Loucy (cell line): ENCODE measurements around the gene CC2D2A.

Source experiments
- EZH2phosphoT487 ChIP-seq: fragments of 200-600 bp; IDR thresholded peaks from 2 replicates; pipeline ENCODE4 v1.6.1; 2018; ENCODE audit warnings: antibody characterized with exemption, mild to moderate bottlenecking, moderate library complexity, borderline replicate concordance
- TF ChIP-seq, protein P1 (sequence below): fragments of 200-600 bp; sonication (generic); conservative IDR thresholded peaks from 2 replicates; pipeline ENCODE4 v1.5.1; 2014; ENCODE audit warnings: mild to moderate bottlenecking, antibody characterized with exemption, low read length

DNA sequence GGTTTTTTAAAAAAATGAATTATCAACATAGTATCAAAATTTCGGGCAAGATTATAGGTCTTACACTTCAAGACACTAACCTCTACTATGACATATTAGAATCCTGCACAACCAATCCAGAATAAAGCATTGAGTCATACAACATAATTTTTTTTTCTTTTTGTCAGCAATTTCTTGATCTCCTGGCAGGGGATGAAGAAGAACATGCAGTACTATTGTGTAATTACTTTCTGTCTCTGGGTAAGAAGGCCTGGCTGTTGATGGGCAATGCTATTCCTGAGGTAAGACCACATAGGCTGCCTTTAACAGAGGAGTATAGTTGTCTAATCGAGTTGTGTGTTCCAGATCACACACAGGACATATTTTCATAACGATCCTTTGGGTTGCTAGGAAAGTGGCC, 118.0 kb downstream of the CC2D2A start:
- TF ChIP-seq, protein P1, sequence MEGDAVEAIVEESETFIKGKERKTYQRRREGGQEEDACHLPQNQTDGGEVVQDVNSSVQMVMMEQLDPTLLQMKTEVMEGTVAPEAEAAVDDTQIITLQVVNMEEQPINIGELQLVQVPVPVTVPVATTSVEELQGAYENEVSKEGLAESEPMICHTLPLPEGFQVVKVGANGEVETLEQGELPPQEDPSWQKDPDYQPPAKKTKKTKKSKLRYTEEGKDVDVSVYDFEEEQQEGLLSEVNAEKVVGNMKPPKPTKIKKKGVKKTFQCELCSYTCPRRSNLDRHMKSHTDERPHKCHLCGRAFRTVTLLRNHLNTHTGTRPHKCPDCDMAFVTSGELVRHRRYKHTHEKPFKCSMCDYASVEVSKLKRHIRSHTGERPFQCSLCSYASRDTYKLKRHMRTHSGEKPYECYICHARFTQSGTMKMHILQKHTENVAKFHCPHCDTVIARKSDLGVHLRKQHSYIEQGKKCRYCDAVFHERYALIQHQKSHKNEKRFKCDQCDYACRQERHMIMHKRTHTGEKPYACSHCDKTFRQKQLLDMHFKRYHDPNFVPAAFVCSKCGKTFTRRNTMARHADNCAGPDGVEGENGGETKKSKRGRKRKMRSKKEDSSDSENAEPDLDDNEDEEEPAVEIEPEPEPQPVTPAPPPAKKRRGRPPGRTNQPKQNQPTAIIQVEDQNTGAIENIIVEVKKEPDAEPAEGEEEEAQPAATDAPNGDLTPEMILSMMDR: no peak
- TF ChIP-seq EZH2phosphoT487: no peak
